Smooth muscle cell (in vitro differentiated cells): ENCODE measurements around the gene MBNL1. TPM values are rescaled to one million over a fixed set of nuclear protein-coding genes. Genes with fewer than 3 reads are reported as not detected.
A peak's percentile ranks its signal among the peaks of the same experiment; 100 is the strongest.

Experiments
- DNase-seq: peaks from one replicate; lab custom pipeline; 2025; ENCODE audit not compliant: unreplicated experiment; lab: John Stamatoyannopoulos, UW
- H2AFZ ChIP-seq: fragments of 200-600 bp; sonication (generic); 2 replicates; pipeline ENCODE4 v1.6.0; 2016; ENCODE audit warnings: antibody characterized with exemption, low read depth, mild to moderate bottlenecking
- H3F3A ChIP-seq: fragments of 200-600 bp; sonication (generic); 2 replicates; pipeline ENCODE4 v1.6.0; 2017; ENCODE audit warnings: antibody characterized with exemption, low read depth
- H3K27ac ChIP-seq: fragments of 200-600 bp; sonication (generic); 2 replicates; pipeline ENCODE4 v1.5.1; 2016; ENCODE audit warnings: low read depth, mild to moderate bottlenecking
- H3K27me3 ChIP-seq: fragments of 200-600 bp; sonication (generic); 2 replicates; pipeline ENCODE4 v1.6.1; 2016; ENCODE audit warnings: low read depth, mild to moderate bottlenecking
- H3K36me3 ChIP-seq: fragments of 200-600 bp; sonication (generic); 2 replicates; pipeline ENCODE4 v1.5.1; 2016; ENCODE audit warnings: low read depth
- H3K4me1 ChIP-seq: fragments of 200-600 bp; sonication (generic); 2 replicates; pipeline ENCODE4 v1.5.1; 2016; ENCODE audit warnings: low read depth
- H3K4me2 ChIP-seq: fragments of 200-600 bp; sonication (generic); 2 replicates; pipeline ENCODE4 v1.6.0; 2016; ENCODE audit warnings: mild to moderate bottlenecking
- H3K4me3 ChIP-seq: fragments of 200-600 bp; sonication (generic); 2 replicates; pipeline ENCODE4 v1.5.1; 2016; ENCODE audit warnings: mild to moderate bottlenecking
- H3K79me2 ChIP-seq: fragments of 200-600 bp; sonication (generic); 2 replicates; pipeline ENCODE4 v1.6.0; 2016; ENCODE audit warnings: low read depth, mild to moderate bottlenecking
- H3K9ac ChIP-seq: fragments of 200-600 bp; sonication (generic); 2 replicates; pipeline ENCODE4 v1.6.0; 2016; ENCODE audit warnings: low read depth
- H3K9me3 ChIP-seq: fragments of 200-600 bp; sonication (generic); replicated peaks from 2 replicates; pipeline ENCODE4 v1.5.1; 2016; ENCODE audit warnings: low read depth
- H4K20me1 ChIP-seq: fragments of 200-600 bp; sonication (generic); 2 replicates; pipeline ENCODE4 v1.6.0; 2016; ENCODE audit warnings: low read depth
- WGBS: methylation state at CpG from one replicate; pipeline ENCODE4 v1.1.7; 2016; ENCODE audit warnings: low lambda C conversion rate; 5-methylcytosine and 5-hydroxymethylcytosine counted together
- polyA plus RNA-seq: library from polyadenylated mRNA; unstranded; fragments of >200 nt; fragmentation: Nextera tagmentation; extraction: Ambion mirVana; gene quantifications from 2 replicates; pipeline ENCODE4 v1.2.1, GENCODE V29; 2016
- total RNA-seq: library from RNA; depleted of rRNA; stranded (reverse); fragments of >200 nt; gene quantifications from 2 replicates; pipeline ENCODE4 v1.2.3, GENCODE V29; 2014
- TF ChIP-seq, protein P1 (sequence below): fragments of 200-600 bp; sonication (generic); IDR thresholded peaks from 2 replicates; pipeline ENCODE4 v1.5.1; 2017; ENCODE audit warnings: borderline replicate concordance, mild to moderate bottlenecking, antibody characterized with exemption; ENCODE audit not compliant: insufficient read depth, poor library complexity, severe bottlenecking

The MBNL1 gene
- total and polyA plus RNA-seq, 2 experiments from 2014 or later: 19.5 to 128 TPM

DNA sequence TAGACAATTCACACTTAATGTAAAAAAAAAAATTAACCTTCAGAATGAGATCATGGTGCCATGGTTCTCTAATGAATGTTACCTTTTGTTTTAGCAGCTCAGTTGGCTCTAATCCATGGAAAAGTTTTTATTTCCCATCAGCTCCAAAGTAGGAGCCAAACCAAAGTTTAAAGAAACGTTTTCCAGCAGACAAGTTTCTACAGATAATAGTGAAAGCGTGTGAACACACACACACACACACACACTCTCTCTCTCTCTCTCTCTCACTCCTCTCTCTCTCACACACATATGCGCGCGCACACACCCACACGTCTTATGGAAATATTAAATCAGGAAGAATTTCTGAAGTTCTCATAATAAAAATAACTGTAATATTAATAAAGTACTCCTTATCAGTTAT is 46.9 kb downstream of the MBNL1 start:
- H3K4me2 ChIP-seq: no peak overlapping the region
- H3K9ac ChIP-seq: no peak overlapping the region
- WGBS: 85% methylated on average over 6 of the region's 6 CpGs
- H2AFZ ChIP-seq: no peak overlapping the region
- H3K27ac ChIP-seq: no peak overlapping the region
- no peaks in the 10 kb centered on the region for H3K9me3 ChIP-seq
- H4K20me1 ChIP-seq: peaks cover 71% of the 10 kb centered on the region
- no peaks in the 10 kb centered on the region for H3F3A ChIP-seq
- DNase-seq: no peak
- H3K79me2 ChIP-seq: peaks cover 83% of the 10 kb centered on the region
- H3K4me3 ChIP-seq: no peak overlapping the region
- no peaks in the 10 kb centered on the region for H3K27me3 ChIP-seq
- H3K4me1 ChIP-seq: peaks cover 7% of the 10 kb centered on the region
- TF ChIP-seq, protein P1, sequence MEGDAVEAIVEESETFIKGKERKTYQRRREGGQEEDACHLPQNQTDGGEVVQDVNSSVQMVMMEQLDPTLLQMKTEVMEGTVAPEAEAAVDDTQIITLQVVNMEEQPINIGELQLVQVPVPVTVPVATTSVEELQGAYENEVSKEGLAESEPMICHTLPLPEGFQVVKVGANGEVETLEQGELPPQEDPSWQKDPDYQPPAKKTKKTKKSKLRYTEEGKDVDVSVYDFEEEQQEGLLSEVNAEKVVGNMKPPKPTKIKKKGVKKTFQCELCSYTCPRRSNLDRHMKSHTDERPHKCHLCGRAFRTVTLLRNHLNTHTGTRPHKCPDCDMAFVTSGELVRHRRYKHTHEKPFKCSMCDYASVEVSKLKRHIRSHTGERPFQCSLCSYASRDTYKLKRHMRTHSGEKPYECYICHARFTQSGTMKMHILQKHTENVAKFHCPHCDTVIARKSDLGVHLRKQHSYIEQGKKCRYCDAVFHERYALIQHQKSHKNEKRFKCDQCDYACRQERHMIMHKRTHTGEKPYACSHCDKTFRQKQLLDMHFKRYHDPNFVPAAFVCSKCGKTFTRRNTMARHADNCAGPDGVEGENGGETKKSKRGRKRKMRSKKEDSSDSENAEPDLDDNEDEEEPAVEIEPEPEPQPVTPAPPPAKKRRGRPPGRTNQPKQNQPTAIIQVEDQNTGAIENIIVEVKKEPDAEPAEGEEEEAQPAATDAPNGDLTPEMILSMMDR: no peak
- no peaks in the 10 kb centered on the region for H3K36me3 ChIP-seq

DNA sequence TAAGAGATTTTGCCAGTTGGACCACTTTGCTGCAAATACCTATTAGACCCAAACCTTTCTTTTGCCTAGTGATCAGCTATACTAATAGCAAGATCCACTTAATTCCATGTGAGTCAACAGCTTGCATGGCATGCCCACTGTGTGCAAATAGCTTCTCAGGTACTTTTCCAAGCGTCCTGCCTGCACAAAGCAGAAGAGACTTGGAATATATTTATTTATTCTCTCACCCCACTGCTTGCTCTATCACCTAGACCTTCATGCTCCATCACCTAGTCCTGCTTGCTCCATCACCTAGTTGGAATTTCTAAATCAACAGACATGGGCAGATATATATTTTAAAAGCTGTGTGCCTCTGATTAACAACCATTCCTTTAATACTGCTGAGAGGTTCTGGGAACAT is 47.6 kb downstream of the MBNL1 start:
- no peaks in the 10 kb centered on the region for H3F3A ChIP-seq
- H3K9ac ChIP-seq: no peak overlapping the region
- H3K9me3 ChIP-seq: no peaks in the 10 kb centered on the region
- H3K4me3 ChIP-seq: no peak overlapping the region
- H3K4me2 ChIP-seq: no peak overlapping the region
- H3K27me3 ChIP-seq: no peaks in the 10 kb centered on the region
- H3K27ac ChIP-seq: no peak overlapping the region
- H3K79me2 ChIP-seq: peaks cover 85% of the 10 kb centered on the region
- H4K20me1 ChIP-seq: peaks cover 76% of the 10 kb centered on the region
- H3K36me3 ChIP-seq: no peaks in the 10 kb centered on the region
- TF ChIP-seq, protein P1: no peak
- no peak overlapping the region for H2AFZ ChIP-seq
- WGBS: 96% methylated on average over 1 of the region's 1 CpG
- no peak for DNase-seq
- H3K4me1 ChIP-seq: peaks cover 7% of the 10 kb centered on the region

DNA sequence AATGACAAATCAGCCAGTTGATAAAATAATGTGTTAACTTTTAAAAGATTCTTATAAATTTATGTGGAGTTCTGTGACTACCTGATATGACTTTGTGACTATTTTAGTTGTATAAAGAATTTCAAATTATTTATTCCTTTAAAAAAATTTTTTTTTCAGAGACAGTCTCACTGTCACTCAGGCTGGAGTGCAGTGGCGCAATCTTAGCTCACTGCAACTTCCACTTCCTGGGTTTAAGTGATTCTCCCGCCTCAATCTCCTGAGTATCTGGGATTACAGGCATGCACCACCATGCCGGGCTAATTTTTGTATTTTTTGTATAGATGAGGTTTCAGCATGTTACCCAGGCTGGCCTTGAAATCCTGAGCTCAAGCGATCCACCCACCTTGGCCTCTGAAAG is 48.5 kb downstream of the MBNL1 start:
- no peaks in the 10 kb centered on the region for H3F3A ChIP-seq
- peak overlapping the region; percentile 64 for H3K27ac ChIP-seq
- peaks cover 87% of the 10 kb centered on the region for H3K79me2 ChIP-seq
- H4K20me1 ChIP-seq: peaks cover 82% of the 10 kb centered on the region
- no peak overlapping the region for H3K4me3 ChIP-seq
- no peak overlapping the region for H3K9ac ChIP-seq
- H2AFZ ChIP-seq: no peak overlapping the region
- H3K9me3 ChIP-seq: no peaks in the 10 kb centered on the region
- no peak for DNase-seq
- H3K4me1 ChIP-seq: peaks cover 7% of the 10 kb centered on the region
- TF ChIP-seq, protein P1: no peak
- H3K27me3 ChIP-seq: no peaks in the 10 kb centered on the region
- WGBS: 92% methylated on average over 4 of the region's 4 CpGs
- H3K4me2 ChIP-seq: no peak overlapping the region
- H3K36me3 ChIP-seq: no peaks in the 10 kb centered on the region

DNA sequence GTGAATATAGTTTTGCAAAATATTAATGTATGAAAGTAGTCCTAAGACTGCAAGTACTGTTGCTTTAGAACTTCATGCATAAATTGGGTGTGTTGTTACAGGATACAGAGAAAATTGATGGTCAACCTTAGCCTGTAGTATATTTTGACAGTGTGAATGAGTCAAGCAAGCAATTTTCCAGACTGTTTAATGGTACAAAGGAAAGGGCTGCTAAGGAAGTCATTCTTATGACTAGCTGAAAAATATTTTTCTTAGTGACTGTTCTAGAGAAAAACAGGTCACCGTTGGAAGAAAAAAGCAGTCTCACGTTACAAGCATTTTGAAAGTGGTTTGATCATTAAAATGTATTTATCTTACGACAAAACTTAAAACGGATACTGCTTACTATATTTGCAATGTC is 49.2 kb downstream of the MBNL1 start:
- no peaks in the 10 kb centered on the region for H3K27me3 ChIP-seq
- H3K4me2 ChIP-seq: no peak overlapping the region
- H4K20me1 ChIP-seq: peaks cover 82% of the 10 kb centered on the region
- no peak overlapping the region for H3K4me3 ChIP-seq
- H3F3A ChIP-seq: no peaks in the 10 kb centered on the region
- TF ChIP-seq, protein P1: no peak
- H3K79me2 ChIP-seq: peaks cover 87% of the 10 kb centered on the region
- H3K9ac ChIP-seq: no peak overlapping the region
- no peak for DNase-seq
- H3K36me3 ChIP-seq: no peaks in the 10 kb centered on the region
- H3K27ac ChIP-seq: peak overlapping the region; percentile 64
- 54% methylated on average over 4 of the region's 4 CpGs for WGBS
- H3K9me3 ChIP-seq: no peaks in the 10 kb centered on the region
- no peak overlapping the region for H2AFZ ChIP-seq
- peaks cover 7% of the 10 kb centered on the region for H3K4me1 ChIP-seq
